SK-N-SH treated with all-trans-retinoic acid at 6 μM for 48 hours (cell line): Measurements from ENCODE around the gene SETD3.

Experiments used
- ATAC-seq: fragments of 200-7000 bp; cut with Tn5 transposase; 3 replicates; pipeline ENCODE4 v1.9.1; 2020; ENCODE audit warnings: mild to moderate bottlenecking, moderate library complexity
- ARNTL ChIP-seq: fragments of 450-650 bp; formaldehyde crosslinking; IDR thresholded peaks from 2 replicates; pipeline ENCODE4 v1.5.0; 2020; ENCODE audit warnings: low read depth, mild to moderate bottlenecking, moderate library complexity, borderline replicate concordance
- BACH2 ChIP-seq: fragments of 250-450 bp; sonication (Bioruptor Pico); IDR thresholded peaks from 2 replicates; pipeline ENCODE4 v1.9.0; 2021; ENCODE audit warnings: mild to moderate bottlenecking, borderline replicate concordance
- CSDC2 ChIP-seq: fragments of 250-450 bp; sonication (Bioruptor Pico); IDR thresholded peaks from 2 replicates; pipeline ENCODE4 v1.5.0; 2020; ENCODE audit warnings: mild to moderate bottlenecking, moderate library complexity
- ESRRG ChIP-seq: fragments of 250-450 bp; sonication (Bioruptor Pico); IDR thresholded peaks from 2 replicates; pipeline ENCODE4 v1.6.1; 2021; ENCODE audit warnings: mild to moderate bottlenecking
- GLIS3 ChIP-seq: fragments of 250-450 bp; sonication (Bioruptor Pico); IDR thresholded peaks from 2 replicates; pipeline ENCODE4 v1.5.0; 2020; ENCODE audit warnings: mild to moderate bottlenecking, moderate library complexity
- ISL1 ChIP-seq: fragments of 250-450 bp; sonication (Bioruptor Pico); IDR thresholded peaks from 2 replicates; pipeline ENCODE4 v2.1.2; 2022; ENCODE audit warnings: mild to moderate bottlenecking, moderate library complexity
- OSR1 ChIP-seq: fragments of 250-450 bp; sonication (Bioruptor Pico); IDR thresholded peaks from 2 replicates; pipeline ENCODE4 v1.8.0; 2022; ENCODE audit warnings: moderate library complexity, mild to moderate bottlenecking, inconsistent platforms
- PPARA ChIP-seq: fragments of 250-450 bp; sonication (Bioruptor Pico); IDR thresholded peaks from 2 replicates; pipeline ENCODE4 v1.5.0; 2020; ENCODE audit warnings: mild to moderate bottlenecking, borderline replicate concordance
- RARB ChIP-seq: fragments of 250-450 bp; sonication (Bioruptor Pico); IDR thresholded peaks from 2 replicates; pipeline ENCODE4 v1.8.0; 2021; ENCODE audit warnings: mild to moderate bottlenecking, moderate library complexity
- SNAI2 ChIP-seq: fragments of 250-450 bp; sonication (Bioruptor Pico); IDR thresholded peaks from 2 replicates; pipeline ENCODE4 v1.5.0; 2020; ENCODE audit warnings: mild to moderate bottlenecking, moderate library complexity
- TCF4 ChIP-seq: fragments of 250-450 bp; sonication (Bioruptor Pico); IDR thresholded peaks from 2 replicates; pipeline ENCODE4 v1.8.0; 2021; ENCODE audit warnings: mild to moderate bottlenecking, moderate library complexity, borderline replicate concordance
- TOX ChIP-seq: fragments of 250-450 bp; sonication (Bioruptor Pico); IDR thresholded peaks from 2 replicates; pipeline ENCODE4 v1.8.0; 2021; ENCODE audit warnings: mild to moderate bottlenecking, moderate library complexity, borderline replicate concordance
- ZC3H10 ChIP-seq: fragments of 250-450 bp; sonication (Bioruptor Pico); IDR thresholded peaks from 2 replicates; pipeline ENCODE4 v1.5.1; 2021; ENCODE audit warnings: mild to moderate bottlenecking, moderate library complexity
- ZFP3 ChIP-seq: fragments of 250-450 bp; sonication (Bioruptor Pico); IDR thresholded peaks from 2 replicates; pipeline ENCODE4 v1.5.0; 2020; ENCODE audit warnings: mild to moderate bottlenecking, moderate library complexity
- ZFP30 ChIP-seq: fragments of 450-650 bp; formaldehyde crosslinking; IDR thresholded peaks from 2 replicates; pipeline ENCODE4 v1.5.0; 2022; ENCODE audit warnings: mild to moderate bottlenecking, moderate library complexity
- ZNF565 ChIP-seq: fragments of 450-650 bp; formaldehyde crosslinking; conservative IDR thresholded peaks from 2 replicates; pipeline ENCODE4 v1.5.0; 2020; ENCODE audit warnings: low read depth, mild to moderate bottlenecking, moderate library complexity
- ZNF70 ChIP-seq: fragments of 450-650 bp; formaldehyde crosslinking; IDR thresholded peaks from 2 replicates; pipeline ENCODE4 v1.5.0; 2020; ENCODE audit warnings: mild to moderate bottlenecking, moderate library complexity
- ZNF8 ChIP-seq: fragments of 450-650 bp; formaldehyde crosslinking; IDR thresholded peaks from 2 replicates; pipeline ENCODE4 v1.5.0; 2020; ENCODE audit warnings: mild to moderate bottlenecking, moderate library complexity
- TF ChIP-seq, protein P1 (sequence below): fragments of 250-450 bp; sonication (Bioruptor Pico); IDR thresholded peaks from 2 replicates; pipeline ENCODE4 v1.8.0; 2021; ENCODE audit warnings: low read depth, mild to moderate bottlenecking, moderate library complexity, borderline replicate concordance
- TF ChIP-seq, protein P2 (sequence below): fragments of 250-450 bp; sonication (Bioruptor Pico); IDR thresholded peaks from 2 replicates; pipeline ENCODE4 v1.5.1; 2020; ENCODE audit warnings: low read depth, mild to moderate bottlenecking, moderate library complexity
- TF ChIP-seq, protein P3 (sequence below): fragments of 250-450 bp; sonication (Bioruptor Pico); IDR thresholded peaks from 2 replicates; pipeline ENCODE4 v1.8.0; 2020; ENCODE audit warnings: mild to moderate bottlenecking, moderate library complexity, borderline replicate concordance
- TF ChIP-seq, protein P4 (sequence below): fragments of 250-450 bp; sonication (Bioruptor Pico); IDR thresholded peaks from 2 replicates; pipeline ENCODE4 v1.5.0; 2020; ENCODE audit warnings: mild to moderate bottlenecking, moderate library complexity

The SETD3 gene

DNA sequence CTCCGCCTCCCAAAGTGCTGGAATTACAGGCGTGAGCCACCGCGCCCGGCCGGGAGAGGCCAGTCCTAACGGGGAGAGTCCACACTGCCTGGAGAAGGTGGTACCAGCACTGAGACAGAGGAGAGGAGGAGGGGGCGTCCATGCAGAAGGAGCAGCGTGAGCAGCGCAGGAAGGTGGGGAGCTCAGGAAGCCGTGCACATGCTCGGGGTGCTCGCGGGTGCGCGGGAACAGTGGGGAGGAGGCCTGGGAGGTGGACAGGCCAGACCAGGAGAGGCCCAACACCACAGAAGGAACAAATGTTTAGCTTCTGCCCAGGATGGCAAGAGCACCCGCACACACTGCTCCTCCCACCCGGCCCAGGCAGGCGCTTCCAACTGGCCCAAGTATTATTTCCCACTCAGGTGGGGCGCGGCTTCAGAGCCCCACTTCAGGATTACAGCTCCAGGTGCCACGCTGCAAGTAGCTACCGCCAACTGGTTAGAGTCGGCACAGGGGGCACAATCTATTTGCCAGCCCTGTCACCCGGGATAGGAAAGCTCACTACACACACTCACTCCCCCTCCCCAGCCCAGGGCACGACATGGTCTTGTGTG lies 127.9 kb downstream of the SETD3 start:
- no peak for ATAC-seq

DNA sequence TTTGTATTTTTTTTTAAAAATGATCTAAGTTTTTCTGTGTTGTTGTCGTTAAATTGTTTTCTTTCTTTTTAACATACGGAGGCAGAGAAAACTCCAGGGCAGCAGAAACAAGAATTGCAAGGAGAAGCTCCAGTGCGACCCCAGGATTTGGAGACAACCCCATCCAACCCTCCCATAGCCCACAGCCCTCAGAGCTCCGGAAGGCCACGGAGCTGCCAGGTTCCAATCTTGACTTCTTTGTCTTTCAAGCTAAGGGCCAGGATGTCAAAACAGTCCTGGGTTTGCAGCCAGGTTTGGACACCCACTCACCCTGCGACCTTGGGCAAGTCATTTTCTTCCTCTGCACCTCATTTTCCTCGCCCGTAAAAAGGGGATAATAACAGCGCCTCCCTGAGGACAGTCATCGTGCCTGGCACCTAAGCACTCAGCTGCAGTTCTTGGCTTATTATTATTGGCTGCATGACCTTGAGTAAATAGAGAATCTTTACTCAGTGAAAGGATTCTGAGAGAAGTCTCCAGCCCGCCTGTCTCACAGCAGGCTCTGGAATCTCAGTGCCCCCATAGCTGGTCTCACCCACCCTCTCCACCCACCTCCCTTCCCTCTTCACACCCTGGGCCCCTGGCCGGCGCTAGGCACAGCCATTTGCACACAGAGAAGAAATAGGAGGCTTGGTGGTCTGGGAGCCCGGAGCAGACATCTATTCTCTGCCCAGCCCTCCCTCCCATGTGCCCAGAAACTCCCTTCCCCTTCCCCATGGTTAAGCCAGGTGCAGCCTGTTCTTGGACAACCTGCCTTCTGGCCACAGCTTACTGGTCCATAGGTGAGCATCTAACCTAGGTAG lies 129.3 kb downstream of the SETD3 start:
- no peak for ATAC-seq
- no peak for TF ChIP-seq ZC3H10
- no peak for TF ChIP-seq GLIS3 (CRISPR knock-in tag)
- TF ChIP-seq ISL1 (CRISPR knock-in tag): no peak
- TF ChIP-seq, protein P1, sequence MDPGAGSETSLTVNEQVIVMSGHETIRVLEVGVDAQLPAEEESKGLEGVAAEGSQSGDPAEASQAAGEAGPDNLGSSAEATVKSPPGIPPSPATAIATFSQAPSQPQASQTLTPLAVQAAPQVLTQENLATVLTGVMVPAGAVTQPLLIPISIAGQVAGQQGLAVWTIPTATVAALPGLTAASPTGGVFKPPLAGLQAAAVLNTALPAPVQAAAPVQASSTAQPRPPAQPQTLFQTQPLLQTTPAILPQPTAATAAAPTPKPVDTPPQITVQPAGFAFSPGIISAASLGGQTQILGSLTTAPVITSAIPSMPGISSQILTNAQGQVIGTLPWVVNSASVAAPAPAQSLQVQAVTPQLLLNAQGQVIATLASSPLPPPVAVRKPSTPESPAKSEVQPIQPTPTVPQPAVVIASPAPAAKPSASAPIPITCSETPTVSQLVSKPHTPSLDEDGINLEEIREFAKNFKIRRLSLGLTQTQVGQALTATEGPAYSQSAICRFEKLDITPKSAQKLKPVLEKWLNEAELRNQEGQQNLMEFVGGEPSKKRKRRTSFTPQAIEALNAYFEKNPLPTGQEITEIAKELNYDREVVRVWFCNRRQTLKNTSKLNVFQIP (CRISPR knock-in tag): no peak
- TF ChIP-seq TCF4 (CRISPR knock-in tag): no peak
- TF ChIP-seq ZNF8 (CRISPR knock-in tag): no peak
- no peak for TF ChIP-seq BACH2 (CRISPR knock-in tag)
- TF ChIP-seq ESRRG (CRISPR knock-in tag): no peak
- no peak for TF ChIP-seq SNAI2 (CRISPR knock-in tag)
- TF ChIP-seq, protein P2, sequence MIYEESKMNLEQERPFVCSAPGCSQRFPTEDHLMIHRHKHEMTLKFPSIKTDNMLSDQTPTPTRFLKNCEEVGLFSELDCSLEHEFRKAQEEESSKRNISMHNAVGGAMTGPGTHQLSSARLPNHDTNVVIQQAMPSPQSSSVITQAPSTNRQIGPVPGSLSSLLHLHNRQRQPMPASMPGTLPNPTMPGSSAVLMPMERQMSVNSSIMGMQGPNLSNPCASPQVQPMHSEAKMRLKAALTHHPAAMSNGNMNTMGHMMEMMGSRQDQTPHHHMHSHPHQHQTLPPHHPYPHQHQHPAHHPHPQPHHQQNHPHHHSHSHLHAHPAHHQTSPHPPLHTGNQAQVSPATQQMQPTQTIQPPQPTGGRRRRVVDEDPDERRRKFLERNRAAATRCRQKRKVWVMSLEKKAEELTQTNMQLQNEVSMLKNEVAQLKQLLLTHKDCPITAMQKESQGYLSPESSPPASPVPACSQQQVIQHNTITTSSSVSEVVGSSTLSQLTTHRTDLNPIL (CRISPR knock-in tag): no peak
- TF ChIP-seq ZFP30: no peak
- no peak for TF ChIP-seq OSR1

More for the DNA sequence above, 127.9 kb downstream of the SETD3 start:
- TF ChIP-seq ZFP3 (CRISPR knock-in tag) (no peak), ZNF8 (CRISPR knock-in tag) (no peak), TOX (CRISPR knock-in tag) (no peak), ARNTL (no peak), OSR1 (no peak), ZNF70 (CRISPR knock-in tag) (no peak), ISL1 (CRISPR knock-in tag) (no peak), ESRRG (CRISPR knock-in tag) (no peak), ZNF565 (CRISPR knock-in tag) (no peak), ZC3H10 (no peak), RARB (CRISPR knock-in tag) (no peak), CSDC2 (no peak), GLIS3 (CRISPR knock-in tag) (no peak)
- TF ChIP-seq, protein P1 (CRISPR knock-in tag): no peak
- TF ChIP-seq, protein P3, sequence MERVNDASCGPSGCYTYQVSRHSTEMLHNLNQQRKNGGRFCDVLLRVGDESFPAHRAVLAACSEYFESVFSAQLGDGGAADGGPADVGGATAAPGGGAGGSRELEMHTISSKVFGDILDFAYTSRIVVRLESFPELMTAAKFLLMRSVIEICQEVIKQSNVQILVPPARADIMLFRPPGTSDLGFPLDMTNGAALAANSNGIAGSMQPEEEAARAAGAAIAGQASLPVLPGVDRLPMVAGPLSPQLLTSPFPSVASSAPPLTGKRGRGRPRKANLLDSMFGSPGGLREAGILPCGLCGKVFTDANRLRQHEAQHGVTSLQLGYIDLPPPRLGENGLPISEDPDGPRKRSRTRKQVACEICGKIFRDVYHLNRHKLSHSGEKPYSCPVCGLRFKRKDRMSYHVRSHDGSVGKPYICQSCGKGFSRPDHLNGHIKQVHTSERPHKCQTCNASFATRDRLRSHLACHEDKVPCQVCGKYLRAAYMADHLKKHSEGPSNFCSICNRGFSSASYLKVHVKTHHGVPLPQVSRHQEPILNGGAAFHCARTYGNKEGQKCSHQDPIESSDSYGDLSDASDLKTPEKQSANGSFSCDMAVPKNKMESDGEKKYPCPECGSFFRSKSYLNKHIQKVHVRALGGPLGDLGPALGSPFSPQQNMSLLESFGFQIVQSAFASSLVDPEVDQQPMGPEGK (CRISPR knock-in tag): no peak

DNA sequence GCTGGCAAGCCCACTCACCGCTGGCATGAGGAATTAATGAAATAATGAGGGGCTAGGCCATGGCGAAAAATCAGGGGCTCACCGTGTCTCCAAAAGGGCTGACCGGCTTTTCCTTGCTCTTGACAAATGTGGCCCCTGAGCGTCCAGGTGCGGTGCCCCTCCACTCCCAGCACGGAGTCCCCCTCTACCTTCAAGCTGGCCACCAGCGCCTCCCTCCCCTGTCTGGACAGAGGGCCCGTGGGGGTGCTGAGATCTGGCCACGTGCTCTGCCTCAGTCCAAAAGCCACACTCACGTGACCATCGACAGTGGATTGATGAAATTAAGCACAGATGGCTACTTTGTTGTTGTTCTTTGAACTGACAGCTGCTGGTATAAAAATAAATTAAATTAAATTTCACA lies 129.9 kb downstream of the SETD3 start:
- TF ChIP-seq ISL1 (CRISPR knock-in tag) (no peak), ZNF8 (CRISPR knock-in tag) (no peak), ZFP30 (no peak), PPARA (no peak), ESRRG (CRISPR knock-in tag) (no peak), CSDC2 (no peak), TCF4 (CRISPR knock-in tag) (no peak), ZFP3 (CRISPR knock-in tag) (no peak), OSR1 (no peak), BACH2 (CRISPR knock-in tag) (no peak), ZC3H10 (no peak), ZNF70 (CRISPR knock-in tag) (no peak), ZNF565 (CRISPR knock-in tag) (no peak)
- TF ChIP-seq, protein P3 (CRISPR knock-in tag): no peak
- TF ChIP-seq, protein P4, sequence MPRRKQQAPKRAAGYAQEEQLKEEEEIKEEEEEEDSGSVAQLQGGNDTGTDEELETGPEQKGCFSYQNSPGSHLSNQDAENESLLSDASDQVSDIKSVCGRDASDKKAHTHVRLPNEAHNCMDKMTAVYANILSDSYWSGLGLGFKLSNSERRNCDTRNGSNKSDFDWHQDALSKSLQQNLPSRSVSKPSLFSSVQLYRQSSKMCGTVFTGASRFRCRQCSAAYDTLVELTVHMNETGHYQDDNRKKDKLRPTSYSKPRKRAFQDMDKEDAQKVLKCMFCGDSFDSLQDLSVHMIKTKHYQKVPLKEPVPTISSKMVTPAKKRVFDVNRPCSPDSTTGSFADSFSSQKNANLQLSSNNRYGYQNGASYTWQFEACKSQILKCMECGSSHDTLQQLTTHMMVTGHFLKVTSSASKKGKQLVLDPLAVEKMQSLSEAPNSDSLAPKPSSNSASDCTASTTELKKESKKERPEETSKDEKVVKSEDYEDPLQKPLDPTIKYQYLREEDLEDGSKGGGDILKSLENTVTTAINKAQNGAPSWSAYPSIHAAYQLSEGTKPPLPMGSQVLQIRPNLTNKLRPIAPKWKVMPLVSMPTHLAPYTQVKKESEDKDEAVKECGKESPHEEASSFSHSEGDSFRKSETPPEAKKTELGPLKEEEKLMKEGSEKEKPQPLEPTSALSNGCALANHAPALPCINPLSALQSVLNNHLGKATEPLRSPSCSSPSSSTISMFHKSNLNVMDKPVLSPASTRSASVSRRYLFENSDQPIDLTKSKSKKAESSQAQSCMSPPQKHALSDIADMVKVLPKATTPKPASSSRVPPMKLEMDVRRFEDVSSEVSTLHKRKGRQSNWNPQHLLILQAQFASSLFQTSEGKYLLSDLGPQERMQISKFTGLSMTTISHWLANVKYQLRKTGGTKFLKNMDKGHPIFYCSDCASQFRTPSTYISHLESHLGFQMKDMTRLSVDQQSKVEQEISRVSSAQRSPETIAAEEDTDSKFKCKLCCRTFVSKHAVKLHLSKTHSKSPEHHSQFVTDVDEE (CRISPR knock-in tag): no peak
- TF ChIP-seq, protein P2 (CRISPR knock-in tag): no peak
- ATAC-seq: no peak
